Thyroid gland (tissue), 4 donors: ENCODE data around the gene PCBP3. TPM values are rescaled to one million over a fixed set of nuclear protein-coding genes. Genes with fewer than 3 reads are reported as not detected.

Experiments
- DNase-seq, 2 donors: peaks; one replicate each; pipeline ENCODE4 v3.0.0-alpha.2; 2019
- H3K27ac ChIP-seq, 3 donors: fragments of 200-600 bp; sonication (generic); 1 replicate in 2 of 3; 2 replicates in 1 of 3; pipeline ENCODE4 v1.5.1; 2016 to 2019; ENCODE audit warnings: mild to moderate bottlenecking in 1 of 3, moderate library complexity in 1 of 3
- H3K27me3 ChIP-seq: fragments of 200-600 bp; sonication (generic); one replicate; pipeline ENCODE4 v1.5.1; 2019
- H3K36me3 ChIP-seq, 2 donors: fragments of 200-600 bp; sonication (generic); one replicate each; pipeline ENCODE4 v1.5.1; 2016 to 2019
- H3K4me1 ChIP-seq, 2 donors: fragments of 200-600 bp; sonication (generic); one replicate each; pipeline ENCODE4 v1.5.1; 2017 to 2019
- H3K4me3 ChIP-seq, 3 donors: fragments of 200-600 bp; sonication (generic); replicated peaks in 1 of 3; 1 replicate in 2 of 3; 2 replicates in 1 of 3; pipeline ENCODE4 v1.5.1; 2016; ENCODE audit warnings: mild to moderate bottlenecking in 1 of 3
- H3K9me3 ChIP-seq: fragments of 200-600 bp; sonication (generic); one replicate; pipeline ENCODE4 v1.5.1; 2017
- CTCF ChIP-seq, 6 experiments: fragments of 200-600 bp in 3 of 6; fragments of 450-650 bp in 3 of 6; sonication (generic) in 3 of 6; IDR thresholded peaks; one replicate each; pipeline ENCODE4 v1.5.1; 2016 to 2019; ENCODE audit warnings: antibody characterized with exemption in 6 of 6, mild to moderate bottlenecking in 2 of 6, inconsistent platforms in 1 of 6, moderate library complexity in 1 of 6
- POLR2A ChIP-seq, 2 donors: fragments of 450-650 bp; IDR thresholded peaks; one replicate each; pipeline ENCODE4 v1.6.1; 2017; ENCODE audit warnings: antibody characterized with exemption in 2 of 2, mild to moderate bottlenecking in 2 of 2, moderate library complexity in 1 of 2
- WGBS, 2 donors: methylation state at CpG; one replicate each; pipeline ENCODE4 v1.1.5; 2017; 5-methylcytosine and 5-hydroxymethylcytosine counted together
- intact Hi-C: fragments of 100-400 bp; cut with DNase I; formaldehyde crosslinking; loops from one replicate; pipeline ENCODE4 v1.15.1; 2023
- total RNA-seq, 4 donors: library from RNA; depleted of rRNA; stranded (reverse); fragments of >200 nt; gene quantifications; one replicate each; pipeline ENCODE4 v1.2.3, GENCODE V29; 2016

Gene PCBP3
- total RNA-seq, 4 donors from 2014 or later = 0.33 to 0.98 (median 0.54) TPM; not detected in 1

DNA sequence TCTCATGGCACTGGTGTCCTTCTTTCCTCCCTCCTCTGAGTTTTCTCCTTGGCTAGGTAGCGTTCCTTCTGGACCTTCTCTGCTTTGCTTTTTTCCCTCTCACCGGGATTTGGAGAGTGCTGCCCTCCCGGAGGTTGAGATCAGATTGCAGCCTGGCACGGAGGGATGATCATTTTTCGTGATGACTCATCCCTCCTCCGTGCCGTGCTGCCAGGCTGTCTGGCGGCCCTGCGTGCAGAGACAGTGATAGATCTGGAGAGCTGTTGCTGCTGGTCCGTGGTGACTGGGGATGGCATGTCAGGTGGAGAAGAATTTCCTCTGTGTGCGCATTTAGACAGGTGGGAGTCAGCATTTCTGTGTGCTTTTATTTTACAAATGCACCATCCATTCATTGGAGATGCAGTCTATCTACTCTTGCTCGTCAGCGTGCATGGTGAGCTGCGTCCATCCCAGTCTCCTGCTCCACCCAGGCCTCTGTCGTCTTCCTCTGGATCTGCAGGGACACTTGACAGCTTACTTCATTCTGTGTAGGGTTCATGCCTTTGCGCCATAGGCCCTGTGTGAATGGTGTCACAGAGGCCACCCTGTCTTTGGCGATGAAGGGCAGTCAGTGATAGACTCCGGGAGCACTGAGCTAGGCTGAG lies 104.4 kb downstream of the PCBP3 start:
- no peaks in the 10 kb centered on the region for H3K36me3 ChIP-seq
- WGBS, 2 donors = 46 to 65% methylated on average over 16 to 18 of the region's 18 CpGs
- no peak overlapping the region for H3K4me3 ChIP-seq
- no peak overlapping the region for H3K27ac ChIP-seq
- H3K9me3 ChIP-seq = no peaks in the 10 kb centered on the region
- H3K4me1 ChIP-seq = no peaks in the 10 kb centered on the region
- intact Hi-C loops = no loop called here
- H3K27me3 ChIP-seq = no peaks in the 10 kb centered on the region
- TF ChIP-seq CTCF (IDR thresholded peaks at IDR 0.05) (no peak), POLR2A (IDR thresholded peaks at IDR 0.05) (no peak)
- DNase-seq = no peak

- Histone ChIP-seq H3K36me3 (no peaks in the 10 kb centered on the region), H3K4me1 (no peaks in the 10 kb centered on the region), H3K27me3 (no peaks in the 10 kb centered on the region), H3K9me3 (no peaks in the 10 kb centered on the region), H3K27ac (no peak overlapping the region), H3K4me3 (no peak overlapping the region)
- TF ChIP-seq POLR2A (IDR thresholded peaks at IDR 0.05) (no peak), CTCF (IDR thresholded peaks at IDR 0.05) (no peak)
- WGBS, 2 donors = 71% methylated on average over 7 of the region's 7 CpGs
- DNase-seq = no peak
- intact Hi-C loops = no loop called here
These were observed 105.1 kb downstream of the PCBP3 start for GRCh38 chr21:45748593-45748992.

- no peaks in the 10 kb centered on the region for H3K27me3 ChIP-seq
- no peak for DNase-seq
- H3K4me1 ChIP-seq = no peaks in the 10 kb centered on the region
- no peak overlapping the region for H3K4me3 ChIP-seq
- no peak for TF ChIP-seq POLR2A (IDR thresholded peaks at IDR 0.05)
- TF ChIP-seq CTCF (IDR thresholded peaks at IDR 0.05) = no peak
- H3K36me3 ChIP-seq = no peaks in the 10 kb centered on the region
- intact Hi-C loops = no loop called here
- 79 to 83% methylated on average over 15 of the region's 15 CpGs for WGBS, 2 donors
- H3K27ac ChIP-seq = no peak overlapping the region
- H3K9me3 ChIP-seq = no peaks in the 10 kb centered on the region
These were observed 106.4 kb downstream of the PCBP3 start for GRCh38 chr21:45749974-45750373.

DNA sequence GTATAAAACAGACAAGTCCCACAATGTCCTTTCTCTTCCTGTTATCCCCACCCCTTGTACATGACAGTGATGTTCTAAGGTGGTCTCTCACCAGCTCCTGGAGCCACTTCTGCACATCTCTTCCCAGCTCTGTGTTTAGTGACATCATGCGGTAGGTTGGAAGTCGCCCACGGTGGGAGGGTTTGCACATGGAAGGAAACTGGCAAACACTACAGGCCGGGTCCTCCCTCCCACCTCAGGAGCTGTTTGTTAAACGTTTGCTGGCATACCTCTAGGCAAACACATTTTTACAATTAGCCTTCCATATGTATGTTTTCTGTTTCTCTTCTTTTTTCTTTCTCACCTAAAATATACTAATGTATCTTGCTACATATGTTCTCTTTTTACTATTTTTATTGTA lies 107.4 kb downstream of the PCBP3 start:
- DNase-seq = no peak
- Histone ChIP-seq H3K36me3 (no peaks in the 10 kb centered on the region), H3K4me1 (no peaks in the 10 kb centered on the region), H3K27ac (no peak overlapping the region), H3K9me3 (no peaks in the 10 kb centered on the region), H3K27me3 (no peaks in the 10 kb centered on the region), H3K4me3 (no peak overlapping the region)
- 62 to 76% methylated on average over 5 of the region's 5 CpGs for WGBS, 2 donors
- intact Hi-C loops = no loop called here
- no peak for TF ChIP-seq POLR2A (IDR thresholded peaks at IDR 0.05)
- no peak for TF ChIP-seq CTCF (IDR thresholded peaks at IDR 0.05)

- intact Hi-C loops = no loop called here
- Histone ChIP-seq H3K36me3 (no peaks in the 10 kb centered on the region), H3K27ac (no peak overlapping the region), H3K4me1 (no peaks in the 10 kb centered on the region), H3K9me3 (no peaks in the 10 kb centered on the region), H3K4me3 (no peak overlapping the region), H3K27me3 (no peaks in the 10 kb centered on the region)
- no peak for DNase-seq
- WGBS, 2 donors = 76 to 78% methylated on average over 1 of the region's 1 CpG
- TF ChIP-seq POLR2A (IDR thresholded peaks at IDR 0.05) (no peak), CTCF (IDR thresholded peaks at IDR 0.05) (no peak)
These were observed 109.9 kb downstream of the PCBP3 start for GRCh38 chr21:45753445-45753844.
